ENCODE results near the gene CR2.
"Not testable (repeated sequence)": the region's sequence is repeated elsewhere in the genome, so short reads cannot be mapped to it uniquely, and the experiment has no call there.

CR2 gene

DNA sequence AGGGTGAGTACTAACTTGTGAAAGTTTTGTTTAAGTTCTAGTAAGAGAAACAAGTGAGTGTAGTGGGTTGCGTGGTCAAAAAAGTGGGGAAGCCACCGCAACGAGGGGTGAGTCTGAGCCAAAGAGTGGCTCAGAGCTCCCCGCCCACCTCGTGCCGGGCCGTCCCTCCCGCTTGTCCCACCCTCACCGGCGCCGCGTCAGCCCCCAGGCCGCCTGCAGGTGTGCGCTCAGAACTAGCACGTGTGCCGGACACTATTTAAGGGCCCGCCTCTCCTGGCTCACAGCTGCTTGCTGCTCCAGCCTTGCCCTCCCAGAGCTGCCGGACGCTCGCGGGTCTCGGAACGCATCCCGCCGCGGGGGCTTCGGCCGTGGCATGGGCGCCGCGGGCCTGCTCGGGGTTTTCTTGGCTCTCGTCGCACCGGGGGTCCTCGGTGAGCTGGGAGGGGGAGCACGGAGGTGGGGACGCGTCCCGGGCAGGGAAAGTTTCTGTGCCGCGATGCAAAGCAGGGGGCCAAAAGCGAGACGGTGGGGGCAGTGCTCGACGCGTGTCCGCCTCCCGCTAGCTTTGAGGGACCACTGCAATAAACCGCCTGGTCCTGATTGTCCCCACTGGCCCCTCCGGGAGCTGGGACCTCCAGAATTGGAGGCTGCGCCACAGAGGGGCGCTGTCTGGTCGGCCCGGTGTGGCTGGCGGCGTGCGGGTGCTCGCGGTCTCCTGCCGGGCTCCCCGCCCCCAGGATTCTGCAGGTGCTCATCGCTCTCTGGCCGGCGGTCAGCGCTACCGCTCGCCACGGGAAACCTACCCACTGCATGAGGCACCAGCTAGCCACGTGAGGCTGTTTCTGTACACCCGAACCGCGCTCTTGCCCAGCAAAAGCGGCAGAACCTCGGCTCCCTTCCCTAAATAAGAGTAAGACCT is at the start of gene CR2:
Gene CR2, plus strand, starts transcription at position 283 of the 919 bp plus-strand sequence. Its CDS starts 91 bp downstream, at position 374.
- DNase-seq (ENCODE audit: low spot score), result no peak

- no peak for DNase-seq (ENCODE audit: low spot score)
Measured at GRCh38 chr1:207404849-207405525, 49.1 kb upstream of the CR2 start.

DNA sequence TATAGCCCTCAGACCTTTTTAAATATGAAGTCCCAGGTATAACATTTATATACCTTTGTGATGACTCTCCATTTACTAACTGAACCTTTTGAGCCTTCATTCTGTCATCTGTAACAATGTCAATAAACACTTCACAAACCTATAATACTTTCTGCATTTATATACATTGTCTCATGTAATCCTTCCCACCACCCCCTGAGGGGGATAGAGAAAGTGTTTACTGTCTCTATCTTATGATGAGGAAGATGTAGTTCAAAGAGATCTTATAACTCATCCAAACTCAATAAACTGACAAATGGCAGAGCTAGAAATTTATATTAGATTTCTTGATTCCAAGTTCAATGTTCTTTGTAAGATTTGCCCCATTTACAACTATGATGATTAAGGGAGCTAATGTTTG is 48.3 kb upstream of the CR2 start:
- DNase-seq (ENCODE audit: low spot score), result no peak

GRCh38 chr1:207407655-207408260 is 46.4 kb upstream of the CR2 start:
- no peak for DNase-seq (ENCODE audit: low spot score)

DNA sequence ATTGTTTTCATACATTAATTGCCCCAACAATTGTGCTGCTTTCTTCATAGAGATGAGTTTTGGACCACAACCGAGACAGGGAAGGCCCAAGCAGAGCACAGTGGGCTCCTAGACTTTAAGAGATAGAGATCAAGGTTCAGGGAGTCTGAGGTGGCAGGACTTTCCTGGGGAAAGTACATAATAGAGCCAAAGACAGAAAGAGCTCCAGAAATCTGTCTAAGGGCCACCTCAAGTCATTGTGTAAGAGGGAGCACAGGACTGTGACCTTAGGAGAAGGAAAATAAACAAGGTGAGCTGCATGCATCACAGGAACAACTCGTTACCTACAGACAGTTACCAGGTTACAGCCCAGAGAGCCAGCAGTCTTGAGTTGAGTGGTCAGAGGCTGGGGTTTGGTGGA is 41.3 kb upstream of the CR2 start:
- DNase-seq (ENCODE audit: low spot score), result no peak

- no peak for DNase-seq (ENCODE audit: low spot score)
Measured at GRCh38 chr1:207414606-207415108, 39.5 kb upstream of the CR2 start.

DNA sequence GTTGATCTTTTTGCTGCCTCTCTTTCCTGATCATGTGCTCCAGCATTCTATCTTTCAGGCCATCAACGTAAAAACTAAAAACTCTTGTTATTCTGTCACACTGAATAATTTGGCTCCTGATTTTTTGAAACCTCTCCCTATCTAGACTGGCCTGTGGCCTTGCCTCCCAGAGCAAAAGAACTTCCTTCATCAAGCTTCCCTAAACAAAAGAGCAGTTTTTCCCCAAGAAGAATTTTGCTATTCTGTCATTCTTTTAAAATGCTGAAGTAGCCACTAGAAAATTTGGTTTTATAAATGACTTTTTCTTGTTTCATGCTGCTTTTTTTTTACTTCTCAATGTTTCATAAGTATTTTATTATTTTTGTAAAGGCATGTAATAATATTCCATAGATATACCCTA is 37.1 kb upstream of the CR2 start:
- DNase-seq (ENCODE audit: low spot score), result no peak

GRCh38 chr1:207418351-207418750 is 35.8 kb upstream of the CR2 start:
- no peak for DNase-seq (ENCODE audit: low spot score)

DNA sequence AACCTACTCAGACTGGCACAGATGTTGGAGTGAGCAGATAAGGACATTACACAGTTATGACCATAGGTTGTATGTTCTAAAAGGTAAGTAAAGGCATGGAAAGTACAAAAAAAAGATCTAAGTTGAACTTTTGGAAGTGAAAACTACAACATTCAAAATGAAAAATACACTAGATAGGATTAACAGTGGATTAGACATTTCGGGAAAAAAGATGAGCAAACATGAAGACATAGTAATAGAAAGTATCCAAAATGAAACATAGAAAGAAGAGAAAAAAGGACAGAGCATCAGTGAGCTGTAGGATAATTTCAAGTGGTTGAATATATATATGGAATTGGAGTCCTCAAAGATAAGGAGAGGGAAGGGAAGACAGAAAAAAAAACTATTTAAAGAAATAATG is 34.0 kb upstream of the CR2 start:
- no peak for DNase-seq (ENCODE audit: low spot score)

- no peak for DNase-seq (ENCODE audit: low spot score)
Measured at GRCh38 chr1:207421078-207421477, 33.0 kb upstream of the CR2 start.

GRCh38 chr1:207423560-207424292 is 30.4 kb upstream of the CR2 start:
- DNase-seq (ENCODE audit: low spot score), result no peak

DNA sequence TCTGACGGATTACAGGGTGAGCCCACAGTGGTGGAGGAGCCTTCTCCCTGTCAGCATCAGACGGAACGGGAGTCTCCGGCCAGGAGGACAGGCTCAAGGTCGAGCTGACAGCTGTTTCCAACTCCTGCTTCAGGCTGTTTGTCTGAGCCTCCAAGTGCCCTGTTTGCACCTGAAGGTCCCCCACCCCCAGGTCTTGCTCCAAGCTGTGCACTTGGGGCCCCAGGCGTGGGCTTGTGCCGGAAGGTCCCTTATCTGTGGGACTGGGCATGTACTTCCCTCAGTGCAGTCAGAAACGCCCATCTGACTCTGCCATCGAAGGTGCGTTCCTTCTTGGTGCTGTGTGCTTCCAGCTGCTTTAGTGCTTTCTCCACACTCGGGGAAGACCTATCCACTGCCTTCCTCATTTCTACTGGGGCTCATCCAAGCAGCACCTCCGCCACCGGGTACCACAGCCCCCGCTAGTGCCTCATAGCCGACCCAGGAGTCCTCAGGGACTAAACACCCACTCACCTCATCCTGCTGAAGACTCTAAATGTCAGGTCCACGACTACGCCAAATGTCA is 29.5 kb upstream of the CR2 start:
- no peak for DNase-seq (ENCODE audit: low spot score)

DNA sequence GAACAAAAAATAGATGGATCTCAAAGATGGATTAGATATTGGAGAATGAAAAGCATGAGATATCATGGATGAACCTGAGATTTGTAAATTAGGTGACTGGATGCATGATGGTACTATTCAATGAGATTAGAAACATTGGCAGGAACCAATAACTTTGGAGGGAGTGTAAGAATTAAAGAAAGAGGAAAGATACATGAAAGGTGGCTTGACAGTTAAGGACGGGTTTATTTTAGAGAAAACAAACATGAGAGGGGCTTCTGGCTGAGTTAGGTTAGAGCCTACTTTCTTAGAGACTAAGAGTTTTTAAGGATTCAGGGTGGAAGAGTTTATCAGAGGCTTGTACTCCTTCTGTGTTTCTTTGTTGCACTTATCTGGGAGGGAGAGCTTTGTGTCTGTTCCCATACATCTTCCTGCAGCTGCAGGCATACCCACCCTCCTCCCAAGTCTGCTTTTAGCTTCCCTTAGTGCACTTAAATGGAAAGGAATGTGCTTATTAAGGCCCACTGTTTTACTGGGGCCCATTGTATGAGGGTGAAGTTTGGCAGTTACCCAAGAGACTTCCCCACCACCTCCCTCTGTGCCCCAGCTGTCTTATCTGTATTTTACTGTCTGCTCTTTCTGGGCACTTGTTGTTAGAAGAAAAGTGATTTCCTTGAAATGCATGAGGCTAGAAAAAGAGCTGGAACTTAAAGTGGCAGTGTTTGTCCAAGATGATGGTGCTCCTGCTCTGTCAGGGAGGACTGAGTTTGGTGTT is 26.1 kb upstream of the CR2 start:
- DNase-seq (ENCODE audit: low spot score), result no peak

DNA sequence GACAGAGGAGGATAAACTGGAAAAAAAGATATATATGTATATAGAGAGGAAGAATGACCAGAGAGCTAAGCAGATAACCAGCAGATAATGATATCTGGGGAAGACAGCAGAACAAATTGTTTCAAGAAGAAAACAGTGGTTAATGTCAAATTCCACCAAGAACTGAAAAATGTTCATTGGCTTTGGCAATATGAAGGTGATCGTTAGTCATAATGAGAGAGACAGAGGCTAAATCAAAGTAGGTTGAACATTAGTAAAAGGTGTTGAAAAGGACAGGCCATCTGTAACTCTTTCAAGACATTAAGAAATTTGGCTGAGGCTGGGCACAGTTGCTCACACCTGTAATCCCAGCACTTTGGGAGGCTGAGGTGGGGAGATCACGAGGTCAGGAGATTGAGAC is 25.3 kb upstream of the CR2 start:
- DNase-seq (ENCODE audit: low spot score), result no peak

DNA sequence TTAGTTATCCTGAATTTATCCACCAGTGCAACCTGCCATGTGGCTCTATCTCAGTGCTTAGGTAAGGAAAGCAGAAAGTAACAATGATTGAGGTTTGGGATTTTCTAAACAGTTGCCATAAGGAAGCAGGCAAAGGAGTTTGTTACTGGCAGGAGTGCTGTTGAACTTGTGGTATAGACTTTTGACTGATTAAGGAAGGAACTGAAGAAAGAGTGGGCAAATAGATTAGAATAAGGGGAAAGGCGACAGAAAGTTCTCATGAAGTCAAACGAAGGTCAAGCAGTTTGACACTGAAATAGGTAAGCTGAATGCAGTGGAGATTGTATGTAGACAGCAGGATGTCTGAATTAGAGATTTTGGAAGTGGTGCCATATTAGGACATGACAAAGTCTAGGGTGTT is 24.2 kb upstream of the CR2 start:
- no peak for DNase-seq (ENCODE audit: low spot score)

- no peak for DNase-seq (ENCODE audit: low spot score)
Measured at GRCh38 chr1:207430602-207431001, 23.5 kb upstream of the CR2 start.

GRCh38 chr1:207431508-207431907 is 22.6 kb upstream of the CR2 start:
- DNase-seq (ENCODE audit: low spot score), result no peak

GRCh38 chr1:207433435-207433834 is 20.7 kb upstream of the CR2 start:
- no peak for DNase-seq (ENCODE audit: low spot score)

GRCh38 chr1:207436746-207437145 is 17.4 kb upstream of the CR2 start:
- not testable (repeated sequence) for DNase-seq (ENCODE audit: low spot score)

- DNase-seq (ENCODE audit: low spot score), result no peak
Measured at GRCh38 chr1:207440626-207441025, 13.5 kb upstream of the CR2 start.

Measured in left forelimb (tissue), 1 donor.